ENCODE measurements around the gene FAM20C.

DNA sequence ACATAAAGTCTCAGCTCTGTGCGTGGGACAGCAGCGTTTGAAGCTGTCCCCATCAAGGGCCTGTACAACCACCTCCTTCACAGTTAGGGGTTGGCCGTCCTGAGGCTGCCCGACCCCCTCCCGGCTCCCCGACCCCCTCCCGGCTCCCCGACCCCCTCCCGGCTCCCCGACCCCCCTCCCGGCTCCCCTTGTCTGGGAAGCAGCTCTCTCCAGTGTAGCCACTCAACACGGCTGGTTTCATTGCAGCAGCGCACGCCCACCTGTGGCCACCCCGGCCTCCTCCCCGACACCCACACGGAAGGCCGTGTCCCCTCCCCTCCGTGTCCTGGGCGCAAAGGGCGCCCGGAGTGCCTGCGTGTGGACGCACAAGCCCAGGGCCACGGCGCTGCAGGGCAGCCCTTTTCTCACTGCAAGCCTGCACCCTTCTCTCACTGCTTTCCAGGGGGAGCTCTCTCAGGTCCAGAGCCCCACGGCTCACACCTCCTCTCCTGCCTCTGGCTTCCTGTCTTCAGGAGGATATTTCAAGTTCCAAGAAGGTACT lies 20.9 kb upstream of the FAM20C start:
- TF ChIP-seq, protein P1, sequence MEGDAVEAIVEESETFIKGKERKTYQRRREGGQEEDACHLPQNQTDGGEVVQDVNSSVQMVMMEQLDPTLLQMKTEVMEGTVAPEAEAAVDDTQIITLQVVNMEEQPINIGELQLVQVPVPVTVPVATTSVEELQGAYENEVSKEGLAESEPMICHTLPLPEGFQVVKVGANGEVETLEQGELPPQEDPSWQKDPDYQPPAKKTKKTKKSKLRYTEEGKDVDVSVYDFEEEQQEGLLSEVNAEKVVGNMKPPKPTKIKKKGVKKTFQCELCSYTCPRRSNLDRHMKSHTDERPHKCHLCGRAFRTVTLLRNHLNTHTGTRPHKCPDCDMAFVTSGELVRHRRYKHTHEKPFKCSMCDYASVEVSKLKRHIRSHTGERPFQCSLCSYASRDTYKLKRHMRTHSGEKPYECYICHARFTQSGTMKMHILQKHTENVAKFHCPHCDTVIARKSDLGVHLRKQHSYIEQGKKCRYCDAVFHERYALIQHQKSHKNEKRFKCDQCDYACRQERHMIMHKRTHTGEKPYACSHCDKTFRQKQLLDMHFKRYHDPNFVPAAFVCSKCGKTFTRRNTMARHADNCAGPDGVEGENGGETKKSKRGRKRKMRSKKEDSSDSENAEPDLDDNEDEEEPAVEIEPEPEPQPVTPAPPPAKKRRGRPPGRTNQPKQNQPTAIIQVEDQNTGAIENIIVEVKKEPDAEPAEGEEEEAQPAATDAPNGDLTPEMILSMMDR (IDR thresholded peaks at IDR 0.05), result no peak
- no peak for TF ChIP-seq POLR2A (IDR thresholded peaks at IDR 0.05)

Data from gastroesophageal sphincter (tissue), 3 donors.